ELR (cell line): ENCODE results near the gene WBP2.
"Not testable (repeated sequence)": the region's sequence is repeated elsewhere in the genome, so short reads cannot be mapped to it uniquely, and the experiment has no call there.

Experiments
- DNase-seq: peaks from one replicate; pipeline ENCODE4 v3.0.0-alpha.2; 2015; ENCODE audit warnings: low read depth

WBP2 gene

DNA sequence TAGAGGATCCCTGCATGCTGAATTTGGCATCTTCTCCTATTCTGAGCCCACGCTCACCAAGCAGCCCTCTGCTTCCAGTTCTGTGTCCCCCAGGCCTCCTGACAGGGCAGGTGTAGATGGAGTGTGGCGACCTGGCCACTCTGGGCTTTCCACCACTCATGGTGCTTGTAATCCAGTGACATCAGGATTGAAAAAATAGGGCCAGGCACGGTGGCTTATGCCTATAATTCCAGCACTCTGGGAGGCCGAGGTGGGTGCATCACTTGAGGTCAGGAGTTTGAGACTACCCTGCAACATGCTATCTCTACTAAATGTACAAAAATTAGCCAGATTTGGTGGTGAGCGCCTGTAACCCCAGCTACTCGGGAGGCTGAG lies 41.1 kb downstream of the WBP2 start:
- no peak for DNase-seq

DNA sequence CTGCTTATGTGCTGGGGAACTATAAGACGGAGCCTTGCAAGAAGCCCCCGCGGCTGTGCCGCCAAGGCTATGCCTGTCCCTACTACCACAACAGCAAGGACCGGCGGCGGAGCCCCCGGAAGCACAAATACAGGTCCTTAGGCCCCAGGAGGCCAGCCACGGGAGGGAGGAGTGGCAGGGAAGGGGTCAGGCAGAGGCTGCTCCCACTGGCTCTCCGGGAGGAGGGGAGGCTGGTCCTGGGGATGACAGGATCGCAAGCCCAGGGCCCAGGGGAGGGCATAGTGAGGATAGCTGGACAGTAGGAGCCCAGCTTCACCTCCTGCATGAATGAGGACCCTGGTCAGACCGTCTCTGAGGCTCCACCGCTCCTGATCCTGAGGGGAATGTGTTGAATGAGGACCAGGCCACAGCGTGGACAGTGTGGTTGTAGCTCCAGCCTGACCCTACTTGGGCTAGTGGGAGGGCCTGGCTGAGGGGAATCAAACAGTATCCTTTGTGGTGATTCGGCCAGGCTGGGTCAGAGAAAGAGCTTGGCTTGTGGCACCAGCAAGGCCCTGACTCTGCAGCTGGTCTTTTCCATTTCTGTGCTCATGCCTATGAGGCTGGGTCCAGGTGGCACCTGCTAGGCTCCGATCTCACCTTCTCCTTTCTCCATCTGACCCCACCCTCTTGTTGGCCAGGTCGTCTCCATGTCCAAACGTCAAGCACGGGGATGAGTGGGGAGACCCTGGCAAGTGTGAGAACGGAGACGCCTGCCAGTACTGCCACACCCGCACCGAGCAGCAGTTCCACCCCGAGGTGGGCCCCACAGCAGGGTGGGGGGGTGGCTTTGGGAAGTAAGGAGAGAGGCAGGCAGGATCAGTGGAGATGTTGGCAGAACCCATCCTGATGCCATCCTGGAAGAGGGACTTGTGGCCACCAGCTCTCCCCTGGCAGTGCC lies 41.8 kb downstream of the WBP2 start:
- DNase-seq: no peak

DNA sequence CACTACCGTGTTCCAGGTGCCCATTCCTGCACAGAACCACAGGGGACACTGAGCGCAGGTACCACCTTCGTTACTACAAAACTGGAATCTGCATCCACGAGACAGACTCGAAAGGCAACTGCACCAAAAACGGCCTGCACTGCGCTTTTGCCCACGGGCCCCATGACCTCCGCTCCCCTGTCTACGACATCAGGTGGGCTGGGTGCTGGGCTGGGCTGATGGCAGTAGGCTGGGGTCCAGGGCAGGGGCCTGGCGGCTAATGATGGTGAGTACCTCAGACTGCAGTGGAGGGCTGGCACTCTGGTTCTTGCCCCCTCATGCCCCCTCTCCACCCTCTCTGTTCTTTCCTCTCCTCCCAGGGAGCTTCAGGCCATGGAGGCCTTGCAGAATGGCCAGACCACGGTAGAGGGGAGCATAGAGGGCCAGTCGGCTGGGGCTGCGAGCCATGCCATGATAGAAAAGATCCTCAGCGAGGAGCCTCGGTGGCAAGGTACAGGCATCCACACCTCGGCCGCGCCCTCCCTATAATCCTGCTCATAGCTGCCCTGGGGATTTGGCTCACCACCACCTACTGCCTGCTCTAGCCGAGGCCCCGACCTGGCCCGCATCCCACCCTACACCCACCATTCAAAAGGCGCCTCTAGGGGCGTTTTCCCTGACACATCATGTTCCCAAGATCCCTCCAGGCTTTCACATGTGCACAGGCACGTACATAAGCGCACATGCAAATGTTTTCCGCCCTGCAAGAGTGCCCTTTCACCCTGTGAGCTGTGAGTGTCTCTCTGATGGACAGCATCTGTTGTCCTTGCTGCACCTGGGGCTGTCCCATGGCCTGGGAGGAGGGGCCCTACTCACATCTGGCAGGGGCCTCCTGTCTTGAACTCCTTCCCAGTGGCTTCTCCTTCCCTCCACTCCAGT lies 42.8 kb downstream of the WBP2 start:
- no peak for DNase-seq

DNA sequence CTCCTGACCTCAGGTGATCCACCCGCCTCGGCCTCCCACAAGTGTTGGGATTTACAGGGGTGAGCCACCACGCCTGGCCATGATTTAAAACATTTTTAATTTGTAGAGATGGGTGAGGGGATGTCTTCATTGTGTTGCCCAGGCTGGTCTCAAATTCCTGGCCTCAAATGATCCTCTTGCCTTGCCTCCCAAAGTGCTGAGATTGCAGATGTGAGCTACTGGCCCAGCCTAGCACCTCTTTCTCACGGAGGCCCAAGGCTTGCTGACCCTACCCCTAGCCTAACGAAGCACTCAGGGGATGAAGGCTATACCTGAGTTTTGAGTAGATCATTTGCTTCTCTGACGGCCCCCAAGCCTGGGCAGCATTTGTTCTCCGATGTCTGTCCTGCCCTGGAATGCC lies 44.0 kb downstream of the WBP2 start:
- no peak for DNase-seq

DNA sequence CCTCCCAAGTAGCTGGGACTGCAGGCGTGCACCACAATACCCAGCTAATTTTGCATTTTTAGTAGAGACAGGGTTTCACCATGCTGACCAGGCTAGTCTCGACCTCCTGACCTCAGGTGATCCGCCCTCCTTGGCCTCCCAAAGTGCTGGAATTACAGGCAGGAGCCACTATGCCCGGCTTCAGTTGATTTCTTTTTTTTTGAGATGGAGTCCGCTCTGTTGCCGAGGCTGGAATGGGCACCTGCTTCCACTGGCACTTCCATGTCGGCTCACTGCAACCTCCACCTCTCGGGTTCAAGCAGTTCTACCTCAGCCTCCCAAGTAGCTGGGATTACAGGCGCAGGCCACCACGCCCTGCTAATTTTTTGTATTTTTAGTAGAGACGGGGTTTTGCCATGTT lies 44.4 kb downstream of the WBP2 start:
- DNase-seq: not testable (repeated sequence)

DNA sequence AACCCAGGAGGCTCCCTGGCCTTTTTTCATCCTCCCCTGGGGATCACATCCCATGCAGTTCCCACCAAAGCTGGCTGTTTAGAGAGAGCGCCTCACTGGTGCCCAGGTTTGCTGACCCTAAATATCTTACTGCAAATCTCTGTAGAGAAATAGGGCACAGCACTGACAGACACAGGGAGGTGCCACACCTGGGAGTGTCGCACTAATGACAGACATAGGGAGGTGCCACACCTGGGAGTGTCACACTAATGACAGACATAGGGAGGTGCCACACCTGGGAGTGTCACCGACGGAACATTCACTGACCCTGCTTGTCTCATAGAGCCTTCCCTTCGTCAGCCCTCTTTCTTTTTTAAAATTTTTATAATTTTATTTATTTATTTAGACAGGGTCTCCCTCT lies 44.9 kb downstream of the WBP2 start:
- DNase-seq: no peak

DNA sequence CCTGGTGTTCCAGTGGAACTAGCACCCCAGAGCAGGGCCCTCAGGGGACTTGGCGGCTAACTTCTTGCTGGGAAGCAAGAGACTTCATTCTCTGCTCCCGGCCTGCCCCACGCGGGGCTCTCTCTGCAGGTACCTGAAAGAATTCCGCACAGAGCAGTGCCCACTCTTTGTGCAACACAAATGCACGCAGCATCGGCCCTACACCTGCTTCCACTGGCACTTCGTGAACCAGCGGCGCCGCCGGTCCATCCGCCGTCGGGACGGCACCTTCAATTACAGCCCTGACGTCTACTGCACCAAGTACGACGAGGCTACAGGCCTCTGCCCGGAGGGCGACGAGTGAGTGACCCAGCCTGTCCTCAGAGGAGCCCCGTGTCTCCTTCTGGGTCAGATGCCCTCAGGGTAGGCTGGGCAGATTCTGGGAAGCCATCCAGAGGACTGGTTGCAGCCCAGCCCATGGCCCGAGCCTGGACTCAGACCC lies 45.5 kb downstream of the WBP2 start:
- no peak for DNase-seq

DNA sequence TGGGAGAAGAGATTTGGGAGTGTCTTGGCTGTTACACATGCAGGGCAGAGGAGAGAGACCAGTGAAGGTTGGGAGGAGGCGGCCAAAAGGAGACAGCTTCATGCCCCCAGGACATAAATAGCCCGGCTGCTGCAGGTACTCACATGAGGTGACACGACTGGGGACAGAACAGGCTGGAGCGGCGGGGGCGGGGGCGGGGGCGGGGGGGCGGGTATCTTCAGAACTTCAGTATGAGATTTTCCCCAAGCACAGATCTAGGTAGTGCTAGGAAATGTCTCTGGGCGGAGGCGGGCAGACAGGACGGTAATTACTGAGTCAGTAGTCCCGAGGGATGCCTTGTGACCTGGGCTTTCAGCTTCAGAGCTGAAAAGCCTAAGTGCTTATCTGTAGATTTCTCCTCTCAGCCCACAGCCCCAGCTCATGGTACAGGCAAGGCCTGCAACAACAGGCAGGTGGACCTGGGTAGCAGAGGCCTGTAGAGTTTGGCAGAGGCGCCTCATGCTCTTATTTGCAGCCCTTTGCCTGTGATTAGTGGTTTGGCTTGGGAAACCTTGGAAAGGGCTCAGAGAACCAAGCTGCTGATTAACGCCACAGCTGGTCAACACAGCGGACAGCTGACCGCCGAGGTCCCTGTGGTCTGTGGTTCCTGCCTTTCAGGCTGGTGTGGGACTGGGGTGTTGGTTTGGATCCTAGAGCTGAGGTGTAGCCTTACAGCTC lies 46.1 kb downstream of the WBP2 start:
- peak; percentile 46 for DNase-seq

DNA sequence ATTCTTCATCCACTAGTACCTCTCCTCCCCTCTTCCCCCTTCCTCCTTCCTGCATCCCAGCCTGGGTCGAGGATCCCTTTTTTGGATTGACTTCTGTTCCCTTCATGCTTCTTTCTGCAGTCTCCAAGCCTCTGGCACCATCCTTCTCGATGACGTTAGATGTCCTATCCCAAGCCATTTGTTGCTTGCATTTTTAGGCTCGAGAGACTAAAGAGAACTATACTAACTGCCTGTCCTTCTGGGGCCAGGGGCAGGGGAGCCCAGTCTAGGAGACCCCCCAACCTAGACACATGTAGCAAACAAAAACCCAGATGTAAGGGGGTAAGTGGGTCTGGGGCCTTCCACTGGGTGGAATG lies 46.6 kb downstream of the WBP2 start:
- no peak for DNase-seq

DNA sequence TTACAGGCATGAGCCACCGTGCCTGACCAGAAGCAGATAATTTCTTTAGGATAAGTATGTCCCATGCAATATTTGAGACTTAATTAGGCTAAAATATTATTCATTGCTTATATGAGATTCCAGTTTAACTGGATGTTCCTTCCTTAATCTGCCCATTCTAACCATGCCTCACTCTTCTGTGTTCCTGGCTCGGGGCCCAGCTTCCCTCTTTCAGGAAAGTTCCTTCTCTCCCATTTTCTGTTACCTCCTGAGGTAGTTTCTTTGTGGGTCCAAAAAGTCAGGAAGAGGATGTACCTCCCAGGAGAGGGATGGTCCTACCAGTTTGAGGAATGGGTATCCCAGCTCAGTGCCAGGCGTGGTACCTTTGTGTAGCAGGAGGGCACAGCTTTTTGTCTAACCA lies 47.3 kb downstream of the WBP2 start:
- no peak for DNase-seq

DNA sequence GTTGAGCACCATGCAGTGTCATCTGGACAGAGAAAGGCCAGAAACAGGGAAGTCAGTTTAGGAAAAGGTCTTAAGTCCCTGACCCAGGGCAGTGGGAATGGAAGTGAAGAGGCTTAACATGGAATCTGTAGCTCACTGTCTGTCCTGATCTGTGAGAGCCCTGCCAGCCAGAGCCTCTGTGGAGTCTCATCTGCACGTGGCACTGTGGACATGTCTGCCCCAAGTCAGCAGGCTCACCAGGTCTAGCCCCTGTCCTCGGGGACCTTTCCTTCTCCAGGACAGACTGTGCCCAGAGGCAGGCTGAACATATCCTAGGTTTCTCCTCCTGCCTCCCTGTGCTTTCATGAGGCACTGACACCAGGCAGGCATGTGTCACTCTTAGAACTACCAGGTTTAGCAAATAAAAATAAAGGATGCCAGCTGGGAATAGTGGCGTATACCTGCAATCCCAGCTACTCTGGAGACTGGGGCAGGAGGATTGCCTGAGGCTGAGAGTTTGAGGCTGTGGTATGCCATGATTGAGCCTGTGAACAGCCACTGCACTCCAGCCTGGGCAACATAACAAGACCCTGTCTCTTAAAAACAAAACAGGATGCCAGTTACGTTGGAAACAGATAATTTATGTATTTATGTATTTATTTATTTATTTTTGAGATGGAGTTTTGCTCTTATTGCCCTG lies 48.2 kb downstream of the WBP2 start:
- no peak for DNase-seq

DNA sequence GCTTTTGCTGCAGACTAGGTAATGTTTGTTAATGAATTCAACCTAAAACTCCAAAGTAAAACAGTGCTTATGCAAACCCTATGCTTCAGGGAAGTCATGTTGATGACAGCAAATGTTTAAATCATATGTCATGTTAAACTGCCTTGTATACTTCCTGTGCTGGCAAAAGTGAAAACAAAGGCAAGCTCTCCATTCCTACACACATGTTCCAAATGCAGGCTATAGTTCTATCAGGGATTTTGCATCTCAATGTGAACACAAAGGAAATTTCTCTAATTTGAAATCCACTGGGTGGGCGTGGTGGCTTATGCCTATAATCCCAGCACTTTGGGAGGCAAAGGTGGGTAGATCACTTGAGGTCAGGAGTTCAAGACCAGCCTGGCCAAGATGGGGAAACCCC lies 51.3 kb downstream of the WBP2 start:
- no peak for DNase-seq

DNA sequence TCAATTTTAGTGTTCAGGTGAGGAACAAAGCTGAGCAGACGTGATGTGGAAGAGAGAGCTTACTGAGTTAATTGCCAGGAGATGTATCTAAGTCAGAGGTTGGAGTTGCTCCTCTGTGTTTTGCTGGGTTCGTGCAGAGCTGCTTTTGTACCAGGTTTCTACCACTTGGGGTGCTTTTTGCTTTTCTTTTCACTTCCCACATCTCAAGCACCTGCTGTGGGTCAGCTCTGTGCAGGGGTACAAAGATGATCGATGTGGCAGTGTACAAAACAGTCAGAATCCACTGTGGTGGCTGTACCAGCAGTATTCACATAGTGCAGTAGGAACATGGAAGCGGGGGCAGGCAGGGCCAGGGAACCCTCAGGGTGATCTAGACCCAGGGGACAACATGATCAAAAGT lies 55.7 kb downstream of the WBP2 start:
- DNase-seq: no peak

DNA sequence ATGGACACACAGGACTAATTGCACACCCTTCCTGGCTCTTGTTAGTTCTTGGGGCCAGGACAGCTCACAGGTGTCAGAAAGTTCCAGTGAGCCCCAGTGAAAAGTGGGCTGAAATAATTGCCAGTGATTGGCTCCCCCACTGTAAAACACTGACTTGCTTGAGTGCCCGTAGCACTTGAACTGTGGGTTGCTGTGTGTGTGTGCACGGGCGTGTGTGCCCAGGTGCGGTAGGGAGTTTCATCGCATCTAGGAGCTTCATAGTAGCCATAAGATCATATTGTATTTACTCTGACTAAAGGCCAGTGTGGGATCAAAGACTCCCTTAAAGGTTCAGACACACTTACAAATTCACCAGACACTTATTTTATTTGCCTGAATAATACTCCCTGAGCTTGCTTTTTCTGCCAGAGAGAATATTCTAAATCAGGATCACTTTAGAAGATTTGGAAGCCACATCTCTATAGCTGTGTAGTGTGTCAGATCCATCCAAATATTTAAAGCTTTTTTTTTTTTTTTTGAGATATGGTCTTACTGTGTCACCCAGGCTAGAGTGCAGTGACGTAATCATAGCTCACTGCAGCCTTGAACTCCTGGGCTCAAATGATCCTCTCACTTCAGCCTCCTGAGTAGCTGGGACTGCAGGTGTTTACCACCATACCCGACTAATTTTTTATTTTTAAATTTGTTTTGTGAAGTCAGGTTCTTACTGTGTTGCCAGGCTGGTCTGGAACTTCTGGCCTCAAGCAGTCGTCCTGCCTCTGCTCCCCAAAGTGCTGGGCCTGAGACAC lies 59.1 kb downstream of the WBP2 start:
- DNase-seq: no peak
